ENCODE results near the gene ZNF789. TPM values are rescaled to one million over a fixed set of nuclear protein-coding genes. Genes with fewer than 3 reads are reported as not detected.

The ZNF789 gene
- total and polyA plus RNA-seq, 9 of the 15 experiments (the other 6 are each of a cell fraction or from before 2014, with no cell fraction given) = 6.1 to 57.0 (median 24.8) TPM

DNA sequence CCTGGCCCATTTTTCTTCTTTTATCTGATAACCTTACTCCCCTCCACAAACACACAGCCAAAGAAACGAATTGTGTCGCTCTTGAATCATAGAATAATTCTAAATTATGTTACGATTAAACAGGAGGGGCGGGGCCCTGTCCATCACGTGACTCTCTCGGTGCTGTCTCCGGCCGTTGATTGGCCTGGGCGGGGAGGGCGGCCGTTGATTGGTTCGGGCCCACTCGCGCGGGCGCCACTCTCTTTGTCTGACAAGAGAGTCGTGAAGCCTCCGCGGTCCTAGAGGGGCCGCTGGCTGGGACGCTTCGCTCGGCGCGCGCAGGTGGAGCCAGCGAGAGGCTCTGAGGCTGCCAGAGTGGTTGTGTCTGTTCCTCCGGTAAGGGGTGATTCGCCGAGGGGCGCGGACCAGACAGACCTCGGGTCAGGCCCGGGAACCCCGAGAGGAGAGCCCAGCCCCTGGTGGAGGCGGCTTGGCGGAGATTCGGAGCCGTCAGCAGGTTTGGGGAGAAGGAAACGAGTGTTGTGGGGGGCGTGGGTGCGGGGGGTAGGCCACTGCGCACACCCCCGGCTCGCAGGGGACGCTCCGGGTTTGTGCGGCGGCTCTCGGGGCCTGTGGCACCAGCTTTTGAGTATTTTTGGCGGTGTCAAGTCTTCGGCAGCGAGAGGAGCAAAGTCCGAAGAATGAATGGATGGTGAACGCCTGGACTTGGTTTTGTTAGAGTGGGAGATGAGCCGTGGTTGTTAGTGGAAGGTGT lies at the start of gene ZNF789 (continued):
- TF ChIP-seq, protein P1, sequence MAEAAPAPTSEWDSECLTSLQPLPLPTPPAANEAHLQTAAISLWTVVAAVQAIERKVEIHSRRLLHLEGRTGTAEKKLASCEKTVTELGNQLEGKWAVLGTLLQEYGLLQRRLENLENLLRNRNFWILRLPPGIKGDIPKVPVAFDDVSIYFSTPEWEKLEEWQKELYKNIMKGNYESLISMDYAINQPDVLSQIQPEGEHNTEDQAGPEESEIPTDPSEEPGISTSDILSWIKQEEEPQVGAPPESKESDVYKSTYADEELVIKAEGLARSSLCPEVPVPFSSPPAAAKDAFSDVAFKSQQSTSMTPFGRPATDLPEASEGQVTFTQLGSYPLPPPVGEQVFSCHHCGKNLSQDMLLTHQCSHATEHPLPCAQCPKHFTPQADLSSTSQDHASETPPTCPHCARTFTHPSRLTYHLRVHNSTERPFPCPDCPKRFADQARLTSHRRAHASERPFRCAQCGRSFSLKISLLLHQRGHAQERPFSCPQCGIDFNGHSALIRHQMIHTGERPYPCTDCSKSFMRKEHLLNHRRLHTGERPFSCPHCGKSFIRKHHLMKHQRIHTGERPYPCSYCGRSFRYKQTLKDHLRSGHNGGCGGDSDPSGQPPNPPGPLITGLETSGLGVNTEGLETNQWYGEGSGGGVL (CRISPR knock-in tag; IDR thresholded peaks at IDR 0.05) = no peak
- peak; percentile 9; the same call in 1 of the 2 replicates for TF ChIP-seq FOXJ3 (CRISPR knock-in tag; IDR thresholded peaks at IDR 0.05)
- no peak; the same call in 1 of the 2 replicates for TF ChIP-seq MYNN (IDR thresholded peaks at IDR 0.05)
- TF ChIP-seq MYNN (CRISPR knock-in tag; IDR thresholded peaks at IDR 0.05) = no peak
- TF ChIP-seq, protein P2, sequence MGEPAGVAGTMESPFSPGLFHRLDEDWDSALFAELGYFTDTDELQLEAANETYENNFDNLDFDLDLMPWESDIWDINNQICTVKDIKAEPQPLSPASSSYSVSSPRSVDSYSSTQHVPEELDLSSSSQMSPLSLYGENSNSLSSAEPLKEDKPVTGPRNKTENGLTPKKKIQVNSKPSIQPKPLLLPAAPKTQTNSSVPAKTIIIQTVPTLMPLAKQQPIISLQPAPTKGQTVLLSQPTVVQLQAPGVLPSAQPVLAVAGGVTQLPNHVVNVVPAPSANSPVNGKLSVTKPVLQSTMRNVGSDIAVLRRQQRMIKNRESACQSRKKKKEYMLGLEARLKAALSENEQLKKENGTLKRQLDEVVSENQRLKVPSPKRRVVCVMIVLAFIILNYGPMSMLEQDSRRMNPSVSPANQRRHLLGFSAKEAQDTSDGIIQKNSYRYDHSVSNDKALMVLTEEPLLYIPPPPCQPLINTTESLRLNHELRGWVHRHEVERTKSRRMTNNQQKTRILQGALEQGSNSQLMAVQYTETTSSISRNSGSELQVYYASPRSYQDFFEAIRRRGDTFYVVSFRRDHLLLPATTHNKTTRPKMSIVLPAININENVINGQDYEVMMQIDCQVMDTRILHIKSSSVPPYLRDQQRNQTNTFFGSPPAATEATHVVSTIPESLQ (CRISPR knock-in tag; IDR thresholded peaks at IDR 0.05) = peak; percentile 38; the same call in 1 of the 2 replicates
- TF ChIP-seq, protein P3, sequence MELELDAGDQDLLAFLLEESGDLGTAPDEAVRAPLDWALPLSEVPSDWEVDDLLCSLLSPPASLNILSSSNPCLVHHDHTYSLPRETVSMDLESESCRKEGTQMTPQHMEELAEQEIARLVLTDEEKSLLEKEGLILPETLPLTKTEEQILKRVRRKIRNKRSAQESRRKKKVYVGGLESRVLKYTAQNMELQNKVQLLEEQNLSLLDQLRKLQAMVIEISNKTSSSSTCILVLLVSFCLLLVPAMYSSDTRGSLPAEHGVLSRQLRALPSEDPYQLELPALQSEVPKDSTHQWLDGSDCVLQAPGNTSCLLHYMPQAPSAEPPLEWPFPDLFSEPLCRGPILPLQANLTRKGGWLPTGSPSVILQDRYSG (tag; conservative IDR thresholded peaks at IDR 0.05; ENCODE audit: low read depth) = no peak
- peak; percentile 94 for TF ChIP-seq CXXC5 (CRISPR knock-in tag; IDR thresholded peaks at IDR 0.05)
- TF ChIP-seq CGGBP1 (CRISPR knock-in tag; IDR thresholded peaks at IDR 0.05) = no peak
- TF ChIP-seq TCF3 (CRISPR knock-in tag; IDR thresholded peaks at IDR 0.05) = no peak; the same call in 1 of the 2 replicates
- no peak for TF ChIP-seq MYBL2 (IDR thresholded peaks at IDR 0.05; ENCODE audit: low read depth)
- no peak for TF ChIP-seq MYBL2 (CRISPR knock-in tag; IDR thresholded peaks at IDR 0.05; ENCODE audit: borderline replicate concordance)
- TF ChIP-seq ZSCAN29 (IDR thresholded peaks at IDR 0.05) = no peak
- TF ChIP-seq MIER1 (IDR thresholded peaks at IDR 0.05; ENCODE audit: low read depth) = no peak
- no peak; the same call in 1 of the 2 replicates for TF ChIP-seq ZNF830 (CRISPR knock-in tag; IDR thresholded peaks at IDR 0.05)
- no peak; the same call in 1 of the 2 replicates for TF ChIP-seq MTA3 (IDR thresholded peaks at IDR 0.05; ENCODE audit: borderline replicate concordance)
- TF ChIP-seq ETV6 (IDR thresholded peaks at IDR 0.05; ENCODE audit: borderline replicate concordance in 1 of 2, low read depth in 2 of 2, low read length in 1 of 2) = no peak; a peak in 1 of 4 replicates
- TF ChIP-seq ETV6 (CRISPR knock-in tag; IDR thresholded peaks at IDR 0.05; ENCODE audit: borderline replicate concordance) = no peak
- TF ChIP-seq SMARCA5 (IDR thresholded peaks at IDR 0.05) = no peak
- no peak for TF ChIP-seq AFF1 (IDR thresholded peaks at IDR 0.05; ENCODE audit: low read depth in 1 of 2, partially characterized antibody in 2 of 2)

Measured in K562 (cell line).